ENCODE results near the gene TMEM135.

GRCh38 chr11:87194985-87195820 lies 157.5 kb downstream of the TMEM135 start:
- TF ChIP-seq POLR2A (IDR thresholded peaks at IDR 0.05) = no peak
- TF ChIP-seq, protein P1, sequence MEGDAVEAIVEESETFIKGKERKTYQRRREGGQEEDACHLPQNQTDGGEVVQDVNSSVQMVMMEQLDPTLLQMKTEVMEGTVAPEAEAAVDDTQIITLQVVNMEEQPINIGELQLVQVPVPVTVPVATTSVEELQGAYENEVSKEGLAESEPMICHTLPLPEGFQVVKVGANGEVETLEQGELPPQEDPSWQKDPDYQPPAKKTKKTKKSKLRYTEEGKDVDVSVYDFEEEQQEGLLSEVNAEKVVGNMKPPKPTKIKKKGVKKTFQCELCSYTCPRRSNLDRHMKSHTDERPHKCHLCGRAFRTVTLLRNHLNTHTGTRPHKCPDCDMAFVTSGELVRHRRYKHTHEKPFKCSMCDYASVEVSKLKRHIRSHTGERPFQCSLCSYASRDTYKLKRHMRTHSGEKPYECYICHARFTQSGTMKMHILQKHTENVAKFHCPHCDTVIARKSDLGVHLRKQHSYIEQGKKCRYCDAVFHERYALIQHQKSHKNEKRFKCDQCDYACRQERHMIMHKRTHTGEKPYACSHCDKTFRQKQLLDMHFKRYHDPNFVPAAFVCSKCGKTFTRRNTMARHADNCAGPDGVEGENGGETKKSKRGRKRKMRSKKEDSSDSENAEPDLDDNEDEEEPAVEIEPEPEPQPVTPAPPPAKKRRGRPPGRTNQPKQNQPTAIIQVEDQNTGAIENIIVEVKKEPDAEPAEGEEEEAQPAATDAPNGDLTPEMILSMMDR (IDR thresholded peaks at IDR 0.05) = no peak

All from thyroid gland (tissue), 4 donors.